Smooth muscle cell (in vitro differentiated cells): Measurements from ENCODE around the gene ECHS1. TPM values are rescaled to one million over a fixed set of nuclear protein-coding genes. Genes with fewer than 3 reads are reported as not detected.
"Not testable (repeated sequence)": the region's sequence is repeated elsewhere in the genome, so short reads cannot be mapped to it uniquely, and the experiment has no call there.

Source experiments
- DNase-seq: peaks from one replicate; lab custom pipeline; 2025; ENCODE audit not compliant: unreplicated experiment; lab: John Stamatoyannopoulos, UW
- H2AFZ ChIP-seq: fragments of 200-600 bp; sonication (generic); 2 replicates; pipeline ENCODE4 v1.6.0; 2016; ENCODE audit warnings: antibody characterized with exemption, low read depth, mild to moderate bottlenecking
- H3F3A ChIP-seq: fragments of 200-600 bp; sonication (generic); 2 replicates; pipeline ENCODE4 v1.6.0; 2017; ENCODE audit warnings: antibody characterized with exemption, low read depth
- H3K27ac ChIP-seq: fragments of 200-600 bp; sonication (generic); 2 replicates; pipeline ENCODE4 v1.5.1; 2016; ENCODE audit warnings: low read depth, mild to moderate bottlenecking
- H3K27me3 ChIP-seq: fragments of 200-600 bp; sonication (generic); 2 replicates; pipeline ENCODE4 v1.6.1; 2016; ENCODE audit warnings: low read depth, mild to moderate bottlenecking
- H3K36me3 ChIP-seq: fragments of 200-600 bp; sonication (generic); 2 replicates; pipeline ENCODE4 v1.5.1; 2016; ENCODE audit warnings: low read depth
- H3K4me1 ChIP-seq: fragments of 200-600 bp; sonication (generic); 2 replicates; pipeline ENCODE4 v1.5.1; 2016; ENCODE audit warnings: low read depth
- H3K4me2 ChIP-seq: fragments of 200-600 bp; sonication (generic); 2 replicates; pipeline ENCODE4 v1.6.0; 2016; ENCODE audit warnings: mild to moderate bottlenecking
- H3K4me3 ChIP-seq: fragments of 200-600 bp; sonication (generic); 2 replicates; pipeline ENCODE4 v1.5.1; 2016; ENCODE audit warnings: mild to moderate bottlenecking
- H3K79me2 ChIP-seq: fragments of 200-600 bp; sonication (generic); 2 replicates; pipeline ENCODE4 v1.6.0; 2016; ENCODE audit warnings: low read depth, mild to moderate bottlenecking
- H3K9ac ChIP-seq: fragments of 200-600 bp; sonication (generic); 2 replicates; pipeline ENCODE4 v1.6.0; 2016; ENCODE audit warnings: low read depth
- H3K9me3 ChIP-seq: fragments of 200-600 bp; sonication (generic); replicated peaks from 2 replicates; pipeline ENCODE4 v1.5.1; 2016; ENCODE audit warnings: low read depth
- H4K20me1 ChIP-seq: fragments of 200-600 bp; sonication (generic); 2 replicates; pipeline ENCODE4 v1.6.0; 2016; ENCODE audit warnings: low read depth
- CTCF ChIP-seq: fragments of 200-600 bp; sonication (generic); IDR thresholded peaks from 2 replicates; pipeline ENCODE4 v1.5.1; 2017; ENCODE audit warnings: borderline replicate concordance, mild to moderate bottlenecking, antibody characterized with exemption; ENCODE audit not compliant: insufficient read depth, poor library complexity, severe bottlenecking
- WGBS: methylation state at CpG from one replicate; pipeline ENCODE4 v1.1.7; 2016; ENCODE audit warnings: low lambda C conversion rate; 5-methylcytosine and 5-hydroxymethylcytosine counted together
- polyA plus RNA-seq: library from polyadenylated mRNA; unstranded; fragments of >200 nt; fragmentation: Nextera tagmentation; extraction: Ambion mirVana; gene quantifications from 2 replicates; pipeline ENCODE4 v1.2.1, GENCODE V29; 2016
- total RNA-seq: library from RNA; depleted of rRNA; stranded (reverse); fragments of >200 nt; gene quantifications from 2 replicates; pipeline ENCODE4 v1.2.3, GENCODE V29; 2014

The ECHS1 gene
- total and polyA plus RNA-seq, 2 experiments from 2014 or later: 63.8 to 112 TPM

DNA sequence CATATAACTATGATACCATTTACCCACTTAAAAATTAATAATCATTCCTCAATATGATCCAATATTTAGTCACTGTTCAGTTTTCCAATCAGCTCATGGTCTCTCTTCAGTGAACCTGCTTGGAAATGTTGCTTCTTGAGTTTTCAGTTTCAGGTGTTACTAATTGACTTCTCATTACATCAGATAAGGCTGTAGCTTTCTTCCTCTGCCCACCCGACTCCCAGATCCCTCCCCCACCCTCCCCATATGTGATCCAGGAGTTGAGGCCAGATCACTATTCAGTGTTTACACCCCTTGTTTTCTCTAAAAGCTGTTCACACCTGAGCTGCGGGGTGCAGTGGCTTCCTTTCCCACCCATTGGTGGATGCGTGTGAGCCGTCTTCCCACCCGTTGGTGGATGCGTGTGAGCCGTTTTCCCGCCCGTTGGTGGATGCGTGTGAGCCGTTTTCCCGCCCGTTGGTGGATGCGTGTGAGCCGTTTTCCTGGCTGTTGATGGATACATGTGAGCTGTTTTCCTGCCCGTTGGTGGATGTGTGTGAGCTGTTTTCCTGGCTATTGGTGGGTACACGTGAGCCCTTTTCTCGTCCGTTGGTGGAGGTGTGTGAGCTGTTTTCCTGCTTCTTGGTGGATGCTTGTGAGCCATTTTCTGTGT lies 17.6 kb upstream of the ECHS1 start:
- TF ChIP-seq CTCF: no peak
- Histone ChIP-seq H3F3A (no peaks in the 10 kb centered on the region), H3K4me2 (no peak overlapping the region), H4K20me1 (no peaks in the 10 kb centered on the region), H3K79me2 (peaks cover 14% of the 10 kb centered on the region), H3K27ac (no peak overlapping the region), H3K4me3 (no peak overlapping the region), H2AFZ (no peak overlapping the region), H3K9ac (no peak overlapping the region), H3K9me3 (no peaks in the 10 kb centered on the region), H3K36me3 (no peaks in the 10 kb centered on the region), H3K4me1 (no peaks in the 10 kb centered on the region), H3K27me3 (no peaks in the 10 kb centered on the region)
- WGBS: 96% methylated on average over 19 of the region's 19 CpGs
- no peak for DNase-seq

- 92% methylated on average over 39 of the region's 39 CpGs for WGBS
- no peak overlapping the region for H3K9ac ChIP-seq
- no peaks in the 10 kb centered on the region for H3K36me3 ChIP-seq
- DNase-seq: no peak
- H3F3A ChIP-seq: no peaks in the 10 kb centered on the region
- no peak for TF ChIP-seq CTCF
- no peaks in the 10 kb centered on the region for H3K9me3 ChIP-seq
- no peak overlapping the region for H3K27ac ChIP-seq
- no peaks in the 10 kb centered on the region for H3K79me2 ChIP-seq
- no peak overlapping the region for H3K4me3 ChIP-seq
- H2AFZ ChIP-seq: no peak overlapping the region
- H3K4me1 ChIP-seq: no peaks in the 10 kb centered on the region
- H4K20me1 ChIP-seq: no peaks in the 10 kb centered on the region
- no peak overlapping the region for H3K4me2 ChIP-seq
- no peaks in the 10 kb centered on the region for H3K27me3 ChIP-seq
Observed at GRCh38 chr10:133388973-133389818, 16.0 kb upstream of the ECHS1 start.

DNA sequence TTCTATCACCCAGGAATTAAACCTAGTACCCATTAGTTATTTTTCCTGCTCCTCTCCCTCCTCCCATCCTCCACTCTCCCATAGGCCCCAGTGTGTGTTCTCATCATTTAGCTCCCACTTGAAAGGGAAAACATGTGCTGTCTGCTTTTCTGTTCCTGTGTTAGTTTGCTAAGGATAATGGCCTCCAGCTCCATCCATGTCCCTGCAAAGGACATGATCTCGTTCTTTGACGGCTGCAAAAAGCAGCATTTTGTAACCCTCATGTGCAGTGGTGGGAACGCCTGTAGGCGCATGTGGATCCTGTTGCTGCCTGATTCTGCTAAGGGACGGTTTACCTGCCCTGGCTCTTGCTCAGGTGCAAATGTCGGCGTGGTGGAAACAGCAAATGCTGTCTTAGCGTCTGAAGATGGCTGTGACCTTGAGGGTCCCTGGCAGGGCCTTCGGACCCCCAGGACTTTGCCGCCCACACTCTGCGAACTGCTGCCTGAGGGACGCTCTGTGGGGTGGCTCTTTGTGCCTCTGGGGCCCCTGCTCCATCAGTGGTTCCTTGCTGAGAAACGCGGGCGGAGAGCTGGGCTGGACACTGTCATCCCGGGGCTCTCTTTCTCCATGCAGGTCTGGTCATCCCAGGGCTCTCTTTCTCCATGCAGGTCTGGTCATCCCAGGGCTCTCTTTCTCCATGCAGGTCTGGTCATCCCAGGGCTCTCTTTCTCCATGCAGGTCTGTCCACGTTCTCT lies 15.2 kb upstream of the ECHS1 start:
- 93% methylated on average over 13 of the region's 17 CpGs for WGBS
- no peaks in the 10 kb centered on the region for H3F3A ChIP-seq
- no peaks in the 10 kb centered on the region for H3K27me3 ChIP-seq
- H3K4me3 ChIP-seq: no peak overlapping the region
- H3K4me2 ChIP-seq: no peak overlapping the region
- no peak overlapping the region for H3K9ac ChIP-seq
- H3K79me2 ChIP-seq: no peaks in the 10 kb centered on the region
- H4K20me1 ChIP-seq: no peaks in the 10 kb centered on the region
- TF ChIP-seq CTCF: no peak
- H3K36me3 ChIP-seq: no peaks in the 10 kb centered on the region
- DNase-seq: no peak
- H3K9me3 ChIP-seq: no peaks in the 10 kb centered on the region
- no peaks in the 10 kb centered on the region for H3K4me1 ChIP-seq
- no peak overlapping the region for H2AFZ ChIP-seq
- H3K27ac ChIP-seq: no peak overlapping the region

DNA sequence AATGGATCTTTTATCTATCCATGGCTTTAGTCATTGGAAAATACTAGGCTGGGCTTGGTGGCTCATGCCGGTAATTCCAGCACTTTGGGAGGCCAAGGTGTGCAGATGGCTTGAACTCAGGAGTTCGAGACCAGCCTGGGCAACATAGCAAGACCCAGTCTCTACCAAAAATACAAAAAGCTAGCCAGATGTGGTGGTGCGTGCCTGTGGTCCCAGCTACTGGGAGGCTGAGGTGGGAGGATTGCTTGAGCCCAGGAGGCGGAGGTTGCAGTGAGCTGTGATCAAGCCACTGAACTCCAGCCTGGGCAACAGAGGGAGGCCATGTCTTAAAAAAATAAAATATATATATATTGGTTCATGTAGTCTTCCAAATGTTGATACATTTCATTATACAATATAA lies 13.8 kb upstream of the ECHS1 start:
- not testable (repeated sequence) for H3F3A ChIP-seq, DNase-seq, H3K4me2 ChIP-seq, H4K20me1 ChIP-seq, H2AFZ ChIP-seq, H3K27me3 ChIP-seq, H3K4me1 ChIP-seq, H3K27ac ChIP-seq, H3K9me3 ChIP-seq, H3K79me2 ChIP-seq, H3K36me3 ChIP-seq, H3K4me3 ChIP-seq, H3K9ac ChIP-seq
- 98% methylated on average over 4 of the region's 4 CpGs for WGBS
